DND-41 (cell line): ENCODE measurements around the gene ITM2C.

Source experiments
- EZH2 ChIP-seq: IDR thresholded peaks from 3 replicates; pipeline ENCODE4 v1.6.1; 2012; ENCODE audit warnings: borderline replicate concordance, low read depth, mild to moderate bottlenecking, moderate library complexity, low read length, inconsistent platforms; ENCODE audit not compliant: severe bottlenecking
- TF ChIP-seq, protein P1 (sequence below): IDR thresholded peaks from 2 replicates; pipeline ENCODE4 v1.5.1; 2012; ENCODE audit warnings: borderline replicate concordance, low read length, moderate library complexity, mild to moderate bottlenecking; ENCODE audit not compliant: poor library complexity, severe bottlenecking; ENCODE audit errors: extremely low read depth

DNA sequence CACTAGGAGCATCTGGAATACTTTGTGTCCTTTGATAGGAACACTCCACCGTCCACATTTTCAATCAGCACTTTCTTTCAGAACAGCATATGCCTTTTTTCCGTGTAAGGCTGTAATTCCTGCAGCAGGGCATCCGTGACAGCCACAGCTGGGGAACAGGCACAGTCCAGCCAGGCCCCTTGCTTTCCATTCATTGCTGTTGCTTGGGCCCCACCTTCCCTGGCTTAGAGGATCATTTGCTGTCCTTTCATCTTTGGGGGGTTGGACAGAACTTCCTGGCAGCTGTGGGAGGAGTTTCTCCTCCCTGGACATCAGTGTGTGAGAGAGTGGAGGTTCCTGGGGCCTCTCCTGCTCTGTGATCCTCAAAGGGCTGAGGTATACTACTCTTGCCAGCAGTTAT is 49.7 kb upstream of the ITM2C start:
- TF ChIP-seq, protein P1, sequence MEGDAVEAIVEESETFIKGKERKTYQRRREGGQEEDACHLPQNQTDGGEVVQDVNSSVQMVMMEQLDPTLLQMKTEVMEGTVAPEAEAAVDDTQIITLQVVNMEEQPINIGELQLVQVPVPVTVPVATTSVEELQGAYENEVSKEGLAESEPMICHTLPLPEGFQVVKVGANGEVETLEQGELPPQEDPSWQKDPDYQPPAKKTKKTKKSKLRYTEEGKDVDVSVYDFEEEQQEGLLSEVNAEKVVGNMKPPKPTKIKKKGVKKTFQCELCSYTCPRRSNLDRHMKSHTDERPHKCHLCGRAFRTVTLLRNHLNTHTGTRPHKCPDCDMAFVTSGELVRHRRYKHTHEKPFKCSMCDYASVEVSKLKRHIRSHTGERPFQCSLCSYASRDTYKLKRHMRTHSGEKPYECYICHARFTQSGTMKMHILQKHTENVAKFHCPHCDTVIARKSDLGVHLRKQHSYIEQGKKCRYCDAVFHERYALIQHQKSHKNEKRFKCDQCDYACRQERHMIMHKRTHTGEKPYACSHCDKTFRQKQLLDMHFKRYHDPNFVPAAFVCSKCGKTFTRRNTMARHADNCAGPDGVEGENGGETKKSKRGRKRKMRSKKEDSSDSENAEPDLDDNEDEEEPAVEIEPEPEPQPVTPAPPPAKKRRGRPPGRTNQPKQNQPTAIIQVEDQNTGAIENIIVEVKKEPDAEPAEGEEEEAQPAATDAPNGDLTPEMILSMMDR, result no peak
- TF ChIP-seq EZH2, result no peak
